ENCODE data around the gene KMT5B. TPM values are rescaled to one million over a fixed set of nuclear protein-coding genes. Genes with fewer than 3 reads are reported as not detected.

KMT5B gene
- total and polyA plus RNA-seq, 2 experiments from 2014 or later: 26.4 to 31.0 TPM

DNA sequence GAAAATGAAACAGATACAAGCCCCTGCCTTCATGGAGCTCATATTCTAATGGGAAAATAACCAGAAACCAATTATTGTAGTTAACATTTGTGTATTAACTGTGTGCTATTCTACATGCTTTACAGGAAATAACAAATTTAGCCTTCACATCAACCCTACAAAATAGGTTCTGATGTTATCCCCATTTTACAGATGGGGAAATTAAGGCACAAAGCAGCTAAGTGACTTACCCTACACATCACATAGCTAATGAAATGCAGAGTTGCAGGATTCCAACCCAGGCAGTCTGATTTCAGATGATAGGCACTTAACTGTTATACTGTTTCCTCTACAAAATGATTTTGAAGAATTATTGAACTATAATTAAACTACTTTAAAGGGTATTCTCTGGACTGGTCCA, 43.7 kb downstream of the KMT5B start (continued):
- TF ChIP-seq, protein P1, sequence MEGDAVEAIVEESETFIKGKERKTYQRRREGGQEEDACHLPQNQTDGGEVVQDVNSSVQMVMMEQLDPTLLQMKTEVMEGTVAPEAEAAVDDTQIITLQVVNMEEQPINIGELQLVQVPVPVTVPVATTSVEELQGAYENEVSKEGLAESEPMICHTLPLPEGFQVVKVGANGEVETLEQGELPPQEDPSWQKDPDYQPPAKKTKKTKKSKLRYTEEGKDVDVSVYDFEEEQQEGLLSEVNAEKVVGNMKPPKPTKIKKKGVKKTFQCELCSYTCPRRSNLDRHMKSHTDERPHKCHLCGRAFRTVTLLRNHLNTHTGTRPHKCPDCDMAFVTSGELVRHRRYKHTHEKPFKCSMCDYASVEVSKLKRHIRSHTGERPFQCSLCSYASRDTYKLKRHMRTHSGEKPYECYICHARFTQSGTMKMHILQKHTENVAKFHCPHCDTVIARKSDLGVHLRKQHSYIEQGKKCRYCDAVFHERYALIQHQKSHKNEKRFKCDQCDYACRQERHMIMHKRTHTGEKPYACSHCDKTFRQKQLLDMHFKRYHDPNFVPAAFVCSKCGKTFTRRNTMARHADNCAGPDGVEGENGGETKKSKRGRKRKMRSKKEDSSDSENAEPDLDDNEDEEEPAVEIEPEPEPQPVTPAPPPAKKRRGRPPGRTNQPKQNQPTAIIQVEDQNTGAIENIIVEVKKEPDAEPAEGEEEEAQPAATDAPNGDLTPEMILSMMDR (conservative IDR thresholded peaks at IDR 0.05; ENCODE audit: low read depth in 2 of 2): no peak
- TF ChIP-seq, protein P2, sequence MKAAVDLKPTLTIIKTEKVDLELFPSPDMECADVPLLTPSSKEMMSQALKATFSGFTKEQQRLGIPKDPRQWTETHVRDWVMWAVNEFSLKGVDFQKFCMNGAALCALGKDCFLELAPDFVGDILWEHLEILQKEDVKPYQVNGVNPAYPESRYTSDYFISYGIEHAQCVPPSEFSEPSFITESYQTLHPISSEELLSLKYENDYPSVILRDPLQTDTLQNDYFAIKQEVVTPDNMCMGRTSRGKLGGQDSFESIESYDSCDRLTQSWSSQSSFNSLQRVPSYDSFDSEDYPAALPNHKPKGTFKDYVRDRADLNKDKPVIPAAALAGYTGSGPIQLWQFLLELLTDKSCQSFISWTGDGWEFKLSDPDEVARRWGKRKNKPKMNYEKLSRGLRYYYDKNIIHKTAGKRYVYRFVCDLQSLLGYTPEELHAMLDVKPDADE (IDR thresholded peaks at IDR 0.05): no peak
- no peak for TF ChIP-seq JUNB (IDR thresholded peaks at IDR 0.05; ENCODE audit: unreplicated experiment)
- no peak for TF ChIP-seq POLR2AphosphoS5 (IDR thresholded peaks at IDR 0.05; ENCODE audit: low read depth)
- no peak for TF ChIP-seq STAT1 (IDR thresholded peaks at IDR 0.05; ENCODE audit: unreplicated experiment)

DNA sequence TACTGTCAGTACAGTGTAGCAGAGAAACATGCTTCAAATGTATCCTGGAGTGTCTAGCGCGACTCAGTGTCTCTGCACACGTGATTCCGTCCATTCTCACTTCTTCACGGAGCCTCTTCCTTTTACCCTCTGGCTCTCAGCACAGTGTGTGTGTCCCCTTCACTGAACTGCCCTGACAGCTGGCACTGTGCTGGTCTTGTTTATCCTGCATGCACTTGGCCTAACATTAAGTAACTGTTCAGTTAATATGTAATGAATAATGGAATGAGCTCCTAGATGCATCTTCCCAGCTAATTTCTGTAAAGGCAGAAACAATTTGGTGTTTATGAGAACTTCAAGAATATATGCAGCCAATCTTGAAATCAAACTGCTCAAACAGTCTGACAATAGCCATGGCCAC, 44.4 kb downstream of the KMT5B start:
- peaks cover 51% of the 10 kb centered on the region for H3K36me3 Mint-ChIP-seq (ENCODE audit: low read depth)
- Histone ChIP-seq H3K4me3 (no peak overlapping the region), H3K79me2 (replicated peaks; ENCODE audit: insufficient read depth) (no peaks in the 10 kb centered on the region), H3K4me2 (no peak overlapping the region), H2AFZ (no peak overlapping the region), H4K20me1 (replicated peaks; ENCODE audit: insufficient read depth) (no peaks in the 10 kb centered on the region), H3K27ac (ENCODE audit: low read depth) (no peak overlapping the region), H3K27me3 (ENCODE audit: insufficient read depth) (no peaks in the 10 kb centered on the region), H3K9me2 (ENCODE audit: insufficient read depth) (no peaks in the 10 kb centered on the region), H3K36me3 (ENCODE audit: insufficient read depth) (peaks cover 42% of the 10 kb centered on the region), H3K4me1 (ENCODE audit: insufficient read depth) (no peaks in the 10 kb centered on the region), H3F3A (replicated peaks; ENCODE audit: low read depth) (0 out of 2 replicates have a peak, but pooled peaks cover 4% of the 10 kb centered on the region)
- no peaks in the 10 kb centered on the region for H3K9me3 Mint-ChIP-seq
- H3K27me3 Mint-ChIP-seq (ENCODE audit: insufficient read depth, low read depth, poor library complexity): no peaks in the 10 kb centered on the region
- H3K4me1 Mint-ChIP-seq: no peaks in the 10 kb centered on the region
- ATAC-seq: no peak
- DNase-seq (ENCODE audit: low spot score): no peak
- no peak overlapping the region for H3K4me3 Mint-ChIP-seq
- no peak overlapping the region for H3K27ac Mint-ChIP-seq
- no peak for TF ChIP-seq EZH2 (IDR thresholded peaks at IDR 0.05; ENCODE audit: low read depth, unreplicated experiment)
- no peak for TF ChIP-seq JUNB (IDR thresholded peaks at IDR 0.05; ENCODE audit: unreplicated experiment)
- no peak for TF ChIP-seq NANOG (IDR thresholded peaks at IDR 0.05; ENCODE audit: borderline replicate concordance)
- TF ChIP-seq, protein P1 (conservative IDR thresholded peaks at IDR 0.05; ENCODE audit: low read depth in 2 of 2): no peak
- TF ChIP-seq, protein P3, sequence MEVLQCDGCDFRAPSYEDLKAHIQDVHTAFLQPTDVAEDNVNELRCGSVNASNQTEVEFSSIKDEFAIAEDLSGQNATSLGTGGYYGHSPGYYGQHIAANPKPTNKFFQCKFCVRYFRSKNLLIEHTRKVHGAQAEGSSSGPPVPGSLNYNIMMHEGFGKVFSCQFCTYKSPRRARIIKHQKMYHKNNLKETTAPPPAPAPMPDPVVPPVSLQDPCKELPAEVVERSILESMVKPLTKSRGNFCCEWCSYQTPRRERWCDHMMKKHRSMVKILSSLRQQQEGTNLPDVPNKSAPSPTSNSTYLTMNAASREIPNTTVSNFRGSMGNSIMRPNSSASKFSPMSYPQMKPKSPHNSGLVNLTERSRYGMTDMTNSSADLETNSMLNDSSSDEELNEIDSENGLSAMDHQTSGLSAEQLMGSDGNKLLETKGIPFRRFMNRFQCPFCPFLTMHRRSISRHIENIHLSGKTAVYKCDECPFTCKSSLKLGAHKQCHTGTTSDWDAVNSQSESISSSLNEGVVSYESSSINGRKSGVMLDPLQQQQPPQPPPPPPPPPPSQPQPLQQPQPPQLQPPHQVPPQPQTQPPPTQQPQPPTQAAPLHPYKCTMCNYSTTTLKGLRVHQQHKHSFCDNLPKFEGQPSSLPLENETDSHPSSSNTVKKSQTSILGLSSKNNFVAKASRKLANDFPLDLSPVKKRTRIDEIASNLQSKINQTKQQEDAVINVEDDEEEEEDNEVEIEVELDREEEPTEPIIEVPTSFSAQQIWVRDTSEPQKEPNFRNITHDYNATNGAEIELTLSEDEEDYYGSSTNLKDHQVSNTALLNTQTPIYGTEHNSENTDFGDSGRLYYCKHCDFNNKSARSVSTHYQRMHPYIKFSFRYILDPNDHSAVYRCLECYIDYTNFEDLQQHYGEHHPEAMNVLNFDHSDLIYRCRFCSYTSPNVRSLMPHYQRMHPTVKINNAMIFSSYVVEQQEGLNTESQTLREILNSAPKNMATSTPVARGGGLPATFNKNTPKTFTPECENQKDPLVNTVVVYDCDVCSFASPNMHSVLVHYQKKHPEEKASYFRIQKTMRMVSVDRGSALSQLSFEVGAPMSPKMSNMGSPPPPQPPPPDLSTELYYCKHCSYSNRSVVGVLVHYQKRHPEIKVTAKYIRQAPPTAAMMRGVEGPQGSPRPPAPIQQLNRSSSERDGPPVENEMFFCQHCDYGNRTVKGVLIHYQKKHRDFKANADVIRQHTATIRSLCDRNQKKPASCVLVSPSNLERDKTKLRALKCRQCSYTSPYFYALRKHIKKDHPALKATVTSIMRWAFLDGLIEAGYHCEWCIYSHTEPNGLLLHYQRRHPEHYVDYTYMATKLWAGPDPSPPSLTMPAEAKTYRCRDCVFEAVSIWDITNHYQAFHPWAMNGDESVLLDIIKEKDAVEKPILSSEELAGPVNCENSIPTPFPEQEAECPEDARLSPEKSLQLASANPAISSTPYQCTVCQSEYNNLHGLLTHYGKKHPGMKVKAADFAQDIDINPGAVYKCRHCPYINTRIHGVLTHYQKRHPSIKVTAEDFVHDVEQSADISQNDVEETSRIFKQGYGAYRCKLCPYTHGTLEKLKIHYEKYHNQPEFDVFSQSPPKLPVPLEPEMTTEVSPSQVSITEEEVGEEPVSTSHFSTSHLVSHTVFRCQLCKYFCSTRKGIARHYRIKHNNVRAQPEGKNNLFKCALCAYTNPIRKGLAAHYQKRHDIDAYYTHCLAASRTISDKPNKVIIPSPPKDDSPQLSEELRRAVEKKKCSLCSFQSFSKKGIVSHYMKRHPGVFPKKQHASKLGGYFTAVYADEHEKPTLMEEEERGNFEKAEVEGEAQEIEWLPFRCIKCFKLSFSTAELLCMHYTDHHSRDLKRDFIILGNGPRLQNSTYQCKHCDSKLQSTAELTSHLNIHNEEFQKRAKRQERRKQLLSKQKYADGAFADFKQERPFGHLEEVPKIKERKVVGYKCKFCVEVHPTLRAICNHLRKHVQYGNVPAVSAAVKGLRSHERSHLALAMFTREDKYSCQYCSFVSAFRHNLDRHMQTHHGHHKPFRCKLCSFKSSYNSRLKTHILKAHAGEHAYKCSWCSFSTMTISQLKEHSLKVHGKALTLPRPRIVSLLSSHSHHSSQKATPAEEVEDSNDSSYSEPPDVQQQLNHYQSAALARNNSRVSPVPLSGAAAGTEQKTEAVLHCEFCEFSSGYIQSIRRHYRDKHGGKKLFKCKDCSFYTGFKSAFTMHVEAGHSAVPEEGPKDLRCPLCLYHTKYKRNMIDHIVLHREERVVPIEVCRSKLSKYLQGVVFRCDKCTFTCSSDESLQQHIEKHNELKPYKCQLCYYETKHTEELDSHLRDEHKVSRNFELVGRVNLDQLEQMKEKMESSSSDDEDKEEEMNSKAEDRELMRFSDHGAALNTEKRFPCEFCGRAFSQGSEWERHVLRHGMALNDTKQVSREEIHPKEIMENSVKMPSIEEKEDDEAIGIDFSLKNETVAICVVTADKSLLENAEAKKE (CRISPR knock-in tag; IDR thresholded peaks at IDR 0.05): no peak
- no peak for TF ChIP-seq ZNF331 (CRISPR knock-in tag; IDR thresholded peaks at IDR 0.05; ENCODE audit: low read depth)
- no peak for TF ChIP-seq CREB1 (CRISPR knock-in tag; IDR thresholded peaks at IDR 0.05; ENCODE audit: low read depth)
- TF ChIP-seq, protein P2 (IDR thresholded peaks at IDR 0.05): no peak
- no peak for TF ChIP-seq POLR2AphosphoS5 (IDR thresholded peaks at IDR 0.05; ENCODE audit: low read depth)
- no peak for TF ChIP-seq ZNF114 (CRISPR knock-in tag; IDR thresholded peaks at IDR 0.05)
- no peak for TF ChIP-seq EZH2phosphoT487 (IDR thresholded peaks at IDR 0.05; ENCODE audit: unreplicated experiment)
- no peak for TF ChIP-seq STAT1 (IDR thresholded peaks at IDR 0.05; ENCODE audit: unreplicated experiment)
